ENCODE data around the gene TCP11L2.

- no peak for TF ChIP-seq CTCF (IDR thresholded peaks at IDR 0.05; ENCODE audit: borderline replicate concordance, extremely low read depth, low read length, poor library complexity, severe bottlenecking)
- TF ChIP-seq EZH2 (IDR thresholded peaks at IDR 0.05; ENCODE audit: borderline replicate concordance, low read depth, low read length, severe bottlenecking): no peak
These were observed 41.6 kb downstream of the TCP11L2 start for GRCh38 chr12:106344131-106344530.
